Thyroid gland (tissue), 4 donors: Measurements from ENCODE around the gene OR13G1. TPM values are rescaled to one million over a fixed set of nuclear protein-coding genes. Genes with fewer than 3 reads are reported as not detected.

ENCODE experiments used
- DNase-seq, 2 donors: peaks; one replicate each; pipeline ENCODE4 v3.0.0-alpha.2; 2019
- H3K27ac ChIP-seq, 3 donors: fragments of 200-600 bp; sonication (generic); 1 replicate in 2 of 3; 2 replicates in 1 of 3; pipeline ENCODE4 v1.5.1; 2016 to 2019; ENCODE audit warnings: mild to moderate bottlenecking in 1 of 3, moderate library complexity in 1 of 3
- H3K27me3 ChIP-seq: fragments of 200-600 bp; sonication (generic); one replicate; pipeline ENCODE4 v1.5.1; 2019
- H3K36me3 ChIP-seq, 2 donors: fragments of 200-600 bp; sonication (generic); one replicate each; pipeline ENCODE4 v1.5.1; 2016 to 2019
- H3K4me1 ChIP-seq, 2 donors: fragments of 200-600 bp; sonication (generic); one replicate each; pipeline ENCODE4 v1.5.1; 2017 to 2019
- H3K4me3 ChIP-seq, 3 donors: fragments of 200-600 bp; sonication (generic); replicated peaks in 1 of 3; 1 replicate in 2 of 3; 2 replicates in 1 of 3; pipeline ENCODE4 v1.5.1; 2016; ENCODE audit warnings: mild to moderate bottlenecking in 1 of 3
- H3K9me3 ChIP-seq: fragments of 200-600 bp; sonication (generic); one replicate; pipeline ENCODE4 v1.5.1; 2017
- CTCF ChIP-seq, 6 experiments: fragments of 200-600 bp in 3 of 6; fragments of 450-650 bp in 3 of 6; sonication (generic) in 3 of 6; IDR thresholded peaks; one replicate each; pipeline ENCODE4 v1.5.1; 2016 to 2019; ENCODE audit warnings: antibody characterized with exemption in 6 of 6, mild to moderate bottlenecking in 2 of 6, inconsistent platforms in 1 of 6, moderate library complexity in 1 of 6
- POLR2A ChIP-seq, 2 donors: fragments of 450-650 bp; IDR thresholded peaks; one replicate each; pipeline ENCODE4 v1.6.1; 2017; ENCODE audit warnings: antibody characterized with exemption in 2 of 2, mild to moderate bottlenecking in 2 of 2, moderate library complexity in 1 of 2
- WGBS, 2 donors: methylation state at CpG; one replicate each; pipeline ENCODE4 v1.1.5; 2017; 5-methylcytosine and 5-hydroxymethylcytosine counted together
- intact Hi-C: fragments of 100-400 bp; cut with DNase I; formaldehyde crosslinking; loops from one replicate; pipeline ENCODE4 v1.15.1; 2023
- total RNA-seq, 4 donors: library from RNA; depleted of rRNA; stranded (reverse); fragments of >200 nt; gene quantifications; one replicate each; pipeline ENCODE4 v1.2.3, GENCODE V29; 2016

Gene OR13G1
- total RNA-seq, 4 donors from 2014 or later, result not detected

DNA sequence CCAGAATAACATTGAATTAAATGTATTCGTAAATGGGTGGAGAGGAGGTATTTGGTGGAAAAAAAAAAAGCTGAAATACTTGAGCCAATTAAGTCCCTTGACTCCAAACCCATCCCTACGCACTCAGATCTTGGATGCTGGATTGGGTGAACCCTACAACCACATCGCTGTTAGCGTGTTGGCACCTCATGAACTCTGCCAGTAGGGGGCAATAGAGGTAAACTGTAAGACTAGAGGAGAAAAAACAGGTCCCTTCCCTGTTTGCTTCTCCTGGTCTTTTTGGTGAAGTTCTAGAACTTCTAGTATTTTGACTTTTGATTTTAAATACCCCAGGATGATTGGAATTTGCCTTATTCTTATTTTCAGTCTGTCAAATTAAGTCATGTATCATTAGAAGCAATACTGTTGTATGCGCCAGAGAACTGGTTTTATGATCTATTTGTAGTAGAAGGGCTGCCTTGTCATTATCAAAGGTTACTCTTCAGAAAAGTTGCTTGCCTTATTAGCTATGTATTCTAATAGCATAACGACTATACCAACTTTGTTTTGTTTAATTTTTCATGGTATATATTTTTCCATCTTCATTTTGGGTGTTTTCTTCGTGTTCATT, 1.9 kb upstream of the OR13G1 start:
- 30 to 40% methylated on average over 7 of the region's 7 CpGs for WGBS, 2 donors

GRCh38 chr1:247680171-247680570, 632 bp upstream of the OR13G1 start:
- no peaks in the 10 kb centered on the region for H3K4me1 ChIP-seq
- intact Hi-C loops, result no loop called here
- no peaks in the 10 kb centered on the region for H3K36me3 ChIP-seq
- DNase-seq, result no peak
- TF ChIP-seq POLR2A (IDR thresholded peaks at IDR 0.05) (no peak), CTCF (IDR thresholded peaks at IDR 0.05) (no peak)
- no peaks in the 10 kb centered on the region for H3K27me3 ChIP-seq
- 88 to 93% methylated on average over 4 of the region's 4 CpGs for WGBS, 2 donors
- no peak overlapping the region for H3K27ac ChIP-seq
- H3K9me3 ChIP-seq, result no peaks in the 10 kb centered on the region
- H3K4me3 ChIP-seq, result no peak overlapping the region

More for the DNA sequence above, 1.9 kb upstream of the OR13G1 start:
- no peaks in the 10 kb centered on the region for H3K4me1 ChIP-seq
- no peaks in the 10 kb centered on the region for H3K9me3 ChIP-seq
- intact Hi-C loops, result no loop called here
- H3K27ac ChIP-seq, result no peak overlapping the region
- no peaks in the 10 kb centered on the region for H3K27me3 ChIP-seq
- TF ChIP-seq CTCF (IDR thresholded peaks at IDR 0.05) (peak; percentile 42 to 84 (median 70)), POLR2A (IDR thresholded peaks at IDR 0.05) (no peak)
- H3K36me3 ChIP-seq, result no peaks in the 10 kb centered on the region
- H3K4me3 ChIP-seq, result no peak overlapping the region
- DNase-seq, result peak; percentile 64 to 69

DNA sequence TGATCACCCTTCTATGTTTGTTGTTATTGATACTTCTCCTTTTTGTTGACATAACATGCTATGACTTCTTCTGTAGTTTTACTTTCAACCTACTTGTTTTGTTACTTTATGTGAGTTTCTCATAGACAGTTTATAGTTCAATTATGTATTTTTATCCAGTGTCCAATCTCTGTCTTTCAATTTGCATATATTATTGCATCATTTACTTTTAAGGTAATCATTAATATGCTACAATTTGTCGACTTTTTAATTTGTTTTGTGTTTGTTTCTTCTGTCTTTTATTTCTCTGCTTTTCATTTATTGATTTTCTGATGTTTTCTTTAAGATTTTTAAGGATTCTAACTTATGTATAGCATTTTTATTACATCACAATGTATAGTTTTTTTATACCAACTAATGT, 10.3 kb downstream of the OR13G1 start:
- Histone ChIP-seq H3K4me3 (no peak overlapping the region), H3K36me3 (no peaks in the 10 kb centered on the region), H3K4me1 (no peaks in the 10 kb centered on the region), H3K27ac (no peak overlapping the region), H3K27me3 (no peaks in the 10 kb centered on the region), H3K9me3 (no peaks in the 10 kb centered on the region)
- WGBS, 2 donors, result 48 to 62% methylated on average over 1 of the region's 1 CpG
- intact Hi-C loops, result no loop called here
- TF ChIP-seq POLR2A (IDR thresholded peaks at IDR 0.05) (no peak), CTCF (IDR thresholded peaks at IDR 0.05) (no peak)
- DNase-seq, result no peak

- DNase-seq, result no peak
- H3K27ac ChIP-seq, result no peak overlapping the region
- H3K9me3 ChIP-seq, result no peaks in the 10 kb centered on the region
- no peaks in the 10 kb centered on the region for H3K27me3 ChIP-seq
- intact Hi-C loops, result no loop called here
- 88 to 90% methylated on average over 7 of the region's 7 CpGs for WGBS, 2 donors
- no peak for TF ChIP-seq POLR2A (IDR thresholded peaks at IDR 0.05)
- no peak for TF ChIP-seq CTCF (IDR thresholded peaks at IDR 0.05)
- H3K4me1 ChIP-seq, result no peaks in the 10 kb centered on the region
- no peaks in the 10 kb centered on the region for H3K36me3 ChIP-seq
- no peak overlapping the region for H3K4me3 ChIP-seq
Observed at GRCh38 chr1:247656221-247656875, 23.2 kb downstream of the OR13G1 start.

DNA sequence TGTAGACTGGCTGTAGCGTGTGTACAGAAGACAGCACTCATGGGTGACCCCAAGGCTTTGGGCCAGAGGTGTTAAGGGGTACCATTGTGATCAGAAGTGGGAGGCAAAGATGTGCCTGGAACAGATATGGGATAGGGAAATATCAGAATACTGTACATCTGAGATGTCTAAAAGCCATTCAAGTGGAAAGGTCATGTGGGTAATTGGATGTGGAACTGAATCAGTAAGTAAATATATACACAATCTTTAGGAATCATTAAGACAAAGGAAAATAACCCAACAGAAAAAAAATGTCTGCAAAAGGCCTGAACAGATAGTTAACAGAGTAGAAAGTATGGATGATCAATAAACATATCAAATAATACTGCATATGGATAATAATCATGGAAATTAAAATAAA, 26.5 kb downstream of the OR13G1 start:
- 97% methylated on average over 1 of the region's 1 CpG for WGBS, 2 donors
- Histone ChIP-seq H3K4me3 (no peak overlapping the region), H3K27me3 (no peaks in the 10 kb centered on the region), H3K4me1 (peaks cover 0 to 3% of the 10 kb centered on the region in 2 donors), H3K9me3 (no peaks in the 10 kb centered on the region), H3K27ac (no peak overlapping the region), H3K36me3 (no peaks in the 10 kb centered on the region)
- no peak for TF ChIP-seq CTCF (IDR thresholded peaks at IDR 0.05)
- no peak for TF ChIP-seq POLR2A (IDR thresholded peaks at IDR 0.05)
- DNase-seq, result no peak
- intact Hi-C loops, result no loop called here
